Neural cell (in vitro differentiated cells): ENCODE measurements around the gene EXD3. TPM values are rescaled to one million over a fixed set of nuclear protein-coding genes. Genes with fewer than 3 reads are reported as not detected.

Experiments used
- H2AFZ ChIP-seq: fragments of 200-600, 300-800 bp; sonication (generic), shearing (Covaris generic); 2 replicates; pipeline ENCODE4 v1.6.0; 2014; ENCODE audit warnings: low read depth, mild to moderate bottlenecking, antibody characterized with exemption, low read length, moderate library complexity
- H3F3A ChIP-seq: fragments of 200-600 bp; shearing (Covaris generic); 2 replicates; pipeline ENCODE4 v1.6.1; 2016; ENCODE audit warnings: mild to moderate bottlenecking, moderate library complexity, mixed read lengths, antibody characterized with exemption, low read length; ENCODE audit not compliant: insufficient read depth, poor library complexity, severe bottlenecking
- H3K27ac ChIP-seq: fragments of 200-600, 300-800 bp; sonication (generic), shearing (Covaris generic); 2 replicates; pipeline ENCODE4 v1.5.1; 2014; ENCODE audit warnings: mild to moderate bottlenecking, low read length, moderate library complexity
- H3K27me3 ChIP-seq: fragments of 300-800, 200-600 bp; sonication (generic), shearing (Covaris generic); 2 replicates; pipeline ENCODE4 v1.6.0; 2014; ENCODE audit warnings: mild to moderate bottlenecking, low read depth, low read length, moderate library complexity; ENCODE audit not compliant: insufficient read depth
- H3K36me3 ChIP-seq: fragments of 300-800, 200-600 bp; sonication (generic), shearing (Covaris generic); 2 replicates; pipeline ENCODE4 v1.5.1; 2014; ENCODE audit warnings: mild to moderate bottlenecking, antibody characterized with exemption, low read length, moderate library complexity; ENCODE audit not compliant: insufficient read depth
- H3K4me2 ChIP-seq: fragments of 300-800, 200-600 bp; sonication (generic), shearing (Covaris generic); 2 replicates; pipeline ENCODE4 v1.6.0; 2014; ENCODE audit warnings: mild to moderate bottlenecking, low read length
- H3K4me3 ChIP-seq: fragments of 300-800, 200-600 bp; sonication (generic), shearing (Covaris generic); 2 replicates; pipeline ENCODE4 v1.5.1; 2014; ENCODE audit warnings: mild to moderate bottlenecking, low read length, moderate library complexity
- H3K79me2 ChIP-seq: fragments of 200-600 bp; shearing (Covaris generic); replicated peaks from 2 replicates; pipeline ENCODE4 v1.6.0; 2014; ENCODE audit warnings: mild to moderate bottlenecking, low read length, moderate library complexity; ENCODE audit not compliant: insufficient read depth
- H3K9ac ChIP-seq: fragments of 300-800, 200-600 bp; sonication (generic), shearing (Covaris generic); 2 replicates; pipeline ENCODE4 v1.6.1; 2016; ENCODE audit warnings: mild to moderate bottlenecking, low read length, mixed read lengths
- H3K9me2 ChIP-seq: fragments of 200-600 bp; shearing (Covaris generic); 2 replicates; pipeline ENCODE4 v1.6.1; 2016; ENCODE audit warnings: mild to moderate bottlenecking, low read length, mixed read lengths; ENCODE audit not compliant: insufficient read depth
- H3K9me3 ChIP-seq: fragments of 200-600, 300-800 bp; sonication (generic), shearing (Covaris generic); 2 replicates; pipeline ENCODE4 v1.6.1; 2016; ENCODE audit warnings: mild to moderate bottlenecking, mixed run types, low read length, moderate library complexity, mixed read lengths
- H4K20me1 ChIP-seq: fragments of 200-600 bp; shearing (Covaris generic); 2 replicates; pipeline ENCODE4 v1.6.1; 2016; ENCODE audit warnings: mild to moderate bottlenecking, mixed run types; ENCODE audit not compliant: insufficient read depth
- EP300 ChIP-seq: fragments of 450-650 bp; conservative IDR thresholded peaks from 2 replicates; pipeline ENCODE4 v1.6.1; 2014; ENCODE audit warnings: antibody characterized with exemption, mild to moderate bottlenecking, moderate library complexity; ENCODE audit not compliant: poor library complexity, severe bottlenecking
- EZH2 ChIP-seq: fragments of 200-600, 300-800 bp; shearing (Covaris generic), sonication (generic); IDR thresholded peaks from 2 replicates; pipeline ENCODE4 v1.6.1; 2014; ENCODE audit warnings: antibody characterized with exemption, low read length, borderline replicate concordance, mild to moderate bottlenecking; ENCODE audit not compliant: insufficient read depth, poor library complexity, severe bottlenecking
- MXI1 ChIP-seq: fragments of 450-650 bp; conservative IDR thresholded peaks from 2 replicates; pipeline ENCODE4 v1.6.1; 2014; ENCODE audit warnings: antibody characterized with exemption, mild to moderate bottlenecking; ENCODE audit not compliant: poor library complexity, severe bottlenecking
- POLR2AphosphoS5 ChIP-seq: IDR thresholded peaks from 2 replicates; pipeline ENCODE4 v1.6.1; 2012
- RAD21 ChIP-seq: fragments of 450-650 bp; conservative IDR thresholded peaks from 2 replicates; pipeline ENCODE4 v1.6.1; 2014; ENCODE audit warnings: antibody characterized with exemption, mild to moderate bottlenecking, moderate library complexity
- REST ChIP-seq: IDR thresholded peaks from 2 replicates; pipeline ENCODE4 v1.6.1; 2012; ENCODE audit warnings: borderline replicate concordance
- SMC3 ChIP-seq: fragments of 450-650 bp; conservative IDR thresholded peaks from 2 replicates; pipeline ENCODE4 v1.6.1; 2014; ENCODE audit warnings: antibody characterized with exemption, mild to moderate bottlenecking, moderate library complexity; ENCODE audit not compliant: poor library complexity
- TAF1 ChIP-seq: IDR thresholded peaks from 2 replicates; pipeline ENCODE4 v1.6.1; 2012; ENCODE audit warnings: low read depth
- polyA plus RNA-seq: library from polyadenylated mRNA; depleted of rRNA; stranded (reverse); fragments of >200 nt; gene quantifications from 2 replicates; pipeline ENCODE4 v1.2.3, GENCODE V29; 2014
- TF ChIP-seq, protein P1 (sequence below): fragments of 450-650 bp; IDR thresholded peaks from 2 replicates; pipeline ENCODE4 v1.5.1; 2014; ENCODE audit warnings: antibody characterized with exemption, mild to moderate bottlenecking, moderate library complexity; ENCODE audit not compliant: poor library complexity, severe bottlenecking

EXD3 gene
- polyA plus RNA-seq, 1 donor from 2014 or later = 32.9 TPM

DNA sequence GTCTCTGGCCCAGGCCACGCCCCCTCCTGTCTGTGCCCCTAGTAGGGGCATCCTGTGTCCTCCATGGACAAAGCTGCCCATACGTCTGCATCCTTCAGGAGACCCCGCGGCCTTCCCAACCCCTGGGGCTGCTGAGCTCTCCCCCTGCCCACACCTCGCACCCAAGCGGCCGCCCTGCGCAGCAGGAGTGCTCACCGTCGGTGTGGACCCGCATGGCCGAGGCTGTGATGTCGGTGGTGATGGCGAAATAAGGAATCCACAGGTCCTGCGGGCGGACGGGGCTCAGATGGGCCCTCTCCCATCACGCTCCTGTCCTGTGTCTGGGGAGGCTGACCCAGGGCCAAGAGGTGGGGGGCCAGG is 40.9 kb upstream of the EXD3 start:
- Histone ChIP-seq H3K27ac (no peak overlapping the region), H3K27me3 (no peaks in the 10 kb centered on the region), H2AFZ (no peak overlapping the region), H3K79me2 (no peaks in the 10 kb centered on the region), H3K4me2 (no peak overlapping the region), H3K9me2 (no peaks in the 10 kb centered on the region), H3K9ac (no peak overlapping the region), H4K20me1 (no peaks in the 10 kb centered on the region), H3K9me3 (no peaks in the 10 kb centered on the region), H3K36me3 (no peaks in the 10 kb centered on the region), H3F3A (no peaks in the 10 kb centered on the region), H3K4me3 (no peak overlapping the region)
- no peak for TF ChIP-seq POLR2AphosphoS5
- TF ChIP-seq, protein P1, sequence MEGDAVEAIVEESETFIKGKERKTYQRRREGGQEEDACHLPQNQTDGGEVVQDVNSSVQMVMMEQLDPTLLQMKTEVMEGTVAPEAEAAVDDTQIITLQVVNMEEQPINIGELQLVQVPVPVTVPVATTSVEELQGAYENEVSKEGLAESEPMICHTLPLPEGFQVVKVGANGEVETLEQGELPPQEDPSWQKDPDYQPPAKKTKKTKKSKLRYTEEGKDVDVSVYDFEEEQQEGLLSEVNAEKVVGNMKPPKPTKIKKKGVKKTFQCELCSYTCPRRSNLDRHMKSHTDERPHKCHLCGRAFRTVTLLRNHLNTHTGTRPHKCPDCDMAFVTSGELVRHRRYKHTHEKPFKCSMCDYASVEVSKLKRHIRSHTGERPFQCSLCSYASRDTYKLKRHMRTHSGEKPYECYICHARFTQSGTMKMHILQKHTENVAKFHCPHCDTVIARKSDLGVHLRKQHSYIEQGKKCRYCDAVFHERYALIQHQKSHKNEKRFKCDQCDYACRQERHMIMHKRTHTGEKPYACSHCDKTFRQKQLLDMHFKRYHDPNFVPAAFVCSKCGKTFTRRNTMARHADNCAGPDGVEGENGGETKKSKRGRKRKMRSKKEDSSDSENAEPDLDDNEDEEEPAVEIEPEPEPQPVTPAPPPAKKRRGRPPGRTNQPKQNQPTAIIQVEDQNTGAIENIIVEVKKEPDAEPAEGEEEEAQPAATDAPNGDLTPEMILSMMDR = no peak
- no peak for TF ChIP-seq EP300
- no peak for TF ChIP-seq SMC3
- TF ChIP-seq TAF1 = no peak
- TF ChIP-seq REST = no peak
- no peak for TF ChIP-seq RAD21
- TF ChIP-seq MXI1 = no peak
- TF ChIP-seq EZH2 = no peak

- no peaks in the 10 kb centered on the region for H3K79me2 ChIP-seq
- no peaks in the 10 kb centered on the region for H3K36me3 ChIP-seq
- H3K27ac ChIP-seq = no peak overlapping the region
- H4K20me1 ChIP-seq = no peaks in the 10 kb centered on the region
- H3K4me2 ChIP-seq = no peak overlapping the region
- no peak overlapping the region for H3K4me3 ChIP-seq
- no peak overlapping the region for H2AFZ ChIP-seq
- H3K9ac ChIP-seq = no peak overlapping the region
- no peaks in the 10 kb centered on the region for H3K9me3 ChIP-seq
- no peaks in the 10 kb centered on the region for H3F3A ChIP-seq
- H3K9me2 ChIP-seq = no peaks in the 10 kb centered on the region
- H3K27me3 ChIP-seq = no peaks in the 10 kb centered on the region
- TF ChIP-seq RAD21 = no peak
- no peak for TF ChIP-seq TAF1
- no peak for TF ChIP-seq POLR2AphosphoS5
- TF ChIP-seq EP300 = no peak
Observed at GRCh38 chr9:137462986-137463930, 40.3 kb upstream of the EXD3 start.
